ENCODE data around the gene DNAJB6. TPM values are rescaled to one million over a fixed set of nuclear protein-coding genes. Genes with fewer than 3 reads are reported as not detected.

Gene DNAJB6
- total and polyA plus RNA-seq, 2 donors (not counting 3 experiments of a cell fraction or from before 2014, with no cell fraction given), result 69.6 to 135 TPM

GRCh38 chr7:157372300-157373232 lies 35.8 kb downstream of the DNAJB6 start:
- intact Hi-C loops (cut with micrococcal nuclease), result no loop called here
- POLR2A ChIA-PET, result no interaction called here
- peaks cover 18 to 28% of the 10 kb centered on the region in 2 experiments for H3K36me3 ChIP-seq (ENCODE audit: control insufficient read depth in 2 of 2, extremely low read depth in 1 of 2, insufficient read depth in 2 of 2, low read length in 2 of 2)
- H2AFZ ChIP-seq (ENCODE audit: low read depth, low read length), result no peak overlapping the region
- dilution Hi-C loops (cut with MboI; ENCODE audit: extremely low pct_ligation_motif_present, low sequenced_read_pairs), result no loop called here
- H3K79me2 ChIP-seq (ENCODE audit: control insufficient read depth, insufficient read depth, low read length), result peaks cover 70% of the 10 kb centered on the region
- no peak for TF ChIP-seq POLR2AphosphoS5 (IDR thresholded peaks at IDR 0.05; ENCODE audit: insufficient read depth, low read depth, low read length)
- TF ChIP-seq GATA2 (IDR thresholded peaks at IDR 0.05; ENCODE audit: insufficient read depth, insufficient read length, low read depth, low read length), result no peak
- no peak for DNase-seq (ENCODE audit: low read depth, low spot score)
- H3K4me3 ChIP-seq (replicated peaks in 1 of 3; ENCODE audit: insufficient read depth in 1 of 3, low read depth in 1 of 3, low read length in 3 of 3), result no peak overlapping the region
- no peaks in the 10 kb centered on the region for H3K9me3 ChIP-seq (replicated peaks; ENCODE audit: control insufficient read depth, insufficient read depth, low read length)
- no peak overlapping the region for H3K9ac ChIP-seq (replicated peaks; ENCODE audit: extremely low read depth, insufficient read depth, low read length)
- H3K9me1 ChIP-seq (replicated peaks; ENCODE audit: control insufficient read depth, extremely low read depth, insufficient read depth, low read length), result no peaks in the 10 kb centered on the region
- H4K20me1 ChIP-seq (replicated peaks; ENCODE audit: control insufficient read depth, extremely low read depth, insufficient read depth, low read length), result peaks cover 5% of the 10 kb centered on the region
- no TSS peak for BruUV-seq (replicated peaks)
- CTCF ChIA-PET, result interaction anchor here (0.7 to 1.1 kb wide), 2 partner anchors 10 to 14 kb away, joined by 3 read pairs; no protein-coding TSS in a partner anchor
- no peak overlapping the region for H3K4me2 ChIP-seq (ENCODE audit: insufficient read depth, low read length)
- no peak overlapping the region for H3K27ac ChIP-seq (ENCODE audit: insufficient read depth, low read depth, low read length)
- no peak for FAIRE-seq
- H3K27me3 ChIP-seq (ENCODE audit: control insufficient read depth in 2 of 2, insufficient read depth in 2 of 2, low read length in 2 of 2), result no peaks in the 10 kb centered on the region
- peaks cover 8% of the 10 kb centered on the region for H3K4me1 ChIP-seq (ENCODE audit: control insufficient read depth, extremely low read depth, insufficient read depth, low read length)

- Histone ChIP-seq H3K79me2 (ENCODE audit: control insufficient read depth, insufficient read depth, low read length) (peaks cover 76% of the 10 kb centered on the region), H2AFZ (ENCODE audit: low read depth, low read length) (no peak overlapping the region), H3K36me3 (ENCODE audit: control insufficient read depth in 2 of 2, extremely low read depth in 1 of 2, insufficient read depth in 2 of 2, low read length in 2 of 2) (peaks cover 18 to 25% of the 10 kb centered on the region in 2 experiments), H3K4me2 (ENCODE audit: insufficient read depth, low read length) (no peak overlapping the region), H3K27ac (ENCODE audit: insufficient read depth, low read depth, low read length) (no peak overlapping the region), H3K4me1 (ENCODE audit: control insufficient read depth, extremely low read depth, insufficient read depth, low read length) (peaks cover 8% of the 10 kb centered on the region), H3K4me3 (replicated peaks in 1 of 3; ENCODE audit: insufficient read depth in 1 of 3, low read depth in 1 of 3, low read length in 3 of 3) (no peak overlapping the region), H3K9me1 (replicated peaks; ENCODE audit: control insufficient read depth, extremely low read depth, insufficient read depth, low read length) (no peaks in the 10 kb centered on the region), H3K27me3 (ENCODE audit: control insufficient read depth in 2 of 2, insufficient read depth in 2 of 2, low read length in 2 of 2) (no peaks in the 10 kb centered on the region), H4K20me1 (replicated peaks; ENCODE audit: control insufficient read depth, extremely low read depth, insufficient read depth, low read length) (peaks cover 5% of the 10 kb centered on the region), H3K9me3 (replicated peaks; ENCODE audit: control insufficient read depth, insufficient read depth, low read length) (no peaks in the 10 kb centered on the region), H3K9ac (replicated peaks; ENCODE audit: extremely low read depth, insufficient read depth, low read length) (no peak overlapping the region)
- DNase-seq (ENCODE audit: low read depth, low spot score) (no peak), FAIRE-seq (no peak)
- CTCF ChIA-PET, result no interaction called here
- POLR2A ChIA-PET, result no interaction called here
- no peak for TF ChIP-seq POLR2A (IDR thresholded peaks at IDR 0.05; ENCODE audit: low read depth, low read length)
- TF ChIP-seq MYC (IDR thresholded peaks at IDR 0.05; ENCODE audit: low read depth, low read length), result no peak
- TF ChIP-seq MAX (IDR thresholded peaks at IDR 0.05; ENCODE audit: insufficient read depth, insufficient read length), result no peak
- TF ChIP-seq POLR2AphosphoS5 (IDR thresholded peaks at IDR 0.05; ENCODE audit: insufficient read depth, low read depth, low read length), result no peak
- TF ChIP-seq GATA2 (IDR thresholded peaks at IDR 0.05; ENCODE audit: insufficient read depth, insufficient read length, low read depth, low read length), result no peak
- TF ChIP-seq CTCF (IDR thresholded peaks at IDR 0.05; ENCODE audit: extremely low read depth in 1 of 2, insufficient read depth in 1 of 2, low read depth in 1 of 2, low read length in 2 of 2), result no peak
- TF ChIP-seq EZH2 (IDR thresholded peaks at IDR 0.05; ENCODE audit: borderline replicate concordance, low read depth, low read length, severe bottlenecking), result no peak
- no peak for TF ChIP-seq JUN (IDR thresholded peaks at IDR 0.05; ENCODE audit: borderline replicate concordance, insufficient read depth, insufficient read length, low read depth)
- no peak for TF ChIP-seq FOS (IDR thresholded peaks at IDR 0.05; ENCODE audit: borderline replicate concordance, insufficient read depth, low read length)
- dilution Hi-C loops (cut with MboI; ENCODE audit: extremely low pct_ligation_motif_present, low sequenced_read_pairs), result no loop called here
- no TSS peak for BruUV-seq (replicated peaks)
- intact Hi-C loops (cut with micrococcal nuclease), result no loop called here
Measured at GRCh38 chr7:157373493-157373892, 36.7 kb downstream of the DNAJB6 start.
